H9 (cell line): ENCODE results near the gene FLT3. TPM values are rescaled to one million over a fixed set of nuclear protein-coding genes. Genes with fewer than 3 reads are reported as not detected.
"Not testable (repeated sequence)": the region's sequence is repeated elsewhere in the genome, so short reads cannot be mapped to it uniquely, and the experiment has no call there.

Experiments
- DNase-seq: peaks from one replicate; pipeline ENCODE4 v3.0.0-alpha.2; 2017
- H2AFZ ChIP-seq: one replicate; pipeline ENCODE4 v1.6.1; 2013; ENCODE audit warnings: mild to moderate bottlenecking, low read length, control low read depth, moderate library complexity
- H2AK5ac ChIP-seq: 2 replicates; pipeline ENCODE4 v1.6.1; 2013; ENCODE audit warnings: low read length, control low read depth, mixed read lengths; ENCODE audit not compliant: insufficient read length
- H2BK120ac ChIP-seq: one replicate; pipeline ENCODE4 v1.6.1; 2013; ENCODE audit warnings: low read depth, mild to moderate bottlenecking, low read length, control low read depth, inconsistent platforms; ENCODE audit not compliant: poor library complexity, severe bottlenecking
- H2BK12ac ChIP-seq: 2 replicates; pipeline ENCODE4 v1.6.1; 2013; ENCODE audit warnings: low read length, control low read depth, mixed read lengths, low read depth; ENCODE audit not compliant: insufficient read length
- H2BK15ac ChIP-seq: 2 replicates; pipeline ENCODE4 v1.6.1; 2013; ENCODE audit warnings: low read depth, low read length, control low read depth
- H2BK20ac ChIP-seq: one replicate; pipeline ENCODE4 v1.6.1; 2013; ENCODE audit warnings: low read depth, mild to moderate bottlenecking, low read length, control low read depth, inconsistent platforms; ENCODE audit not compliant: poor library complexity, severe bottlenecking
- H2BK5ac ChIP-seq: 2 replicates; pipeline ENCODE4 v1.6.1; 2013; ENCODE audit warnings: low read length, control low read depth, mixed read lengths; ENCODE audit not compliant: insufficient read length
- H3K14ac ChIP-seq: 2 replicates; pipeline ENCODE4 v1.6.1; 2013; ENCODE audit warnings: low read length, control low read depth; ENCODE audit not compliant: insufficient read depth
- H3K18ac ChIP-seq: 2 replicates; pipeline ENCODE4 v1.6.1; 2013; ENCODE audit warnings: low read depth, mild to moderate bottlenecking, mixed read lengths, low read length, control low read depth; ENCODE audit not compliant: insufficient read length
- H3K23ac ChIP-seq: 2 replicates; pipeline ENCODE4 v1.6.1; 2013; ENCODE audit warnings: low read length, control low read depth, mixed read lengths, low read depth; ENCODE audit not compliant: insufficient read length
- H3K23me2 ChIP-seq: 2 replicates; pipeline ENCODE4 v1.6.1; 2013; ENCODE audit warnings: low read depth, mild to moderate bottlenecking, mixed read lengths, low read length, control low read depth; ENCODE audit not compliant: insufficient read length, poor library complexity, severe bottlenecking
- H3K27ac ChIP-seq: 2 replicates; pipeline ENCODE4 v1.5.1; 2013; ENCODE audit warnings: low read length, control low read depth, mixed read lengths, low read depth; ENCODE audit not compliant: insufficient read length
- H3K27me3 ChIP-seq: 2 replicates; pipeline ENCODE4 v1.6.1; 2013; ENCODE audit warnings: low read length, control low read depth, inconsistent platforms; ENCODE audit not compliant: insufficient read depth
- H3K4ac ChIP-seq: 2 replicates; pipeline ENCODE4 v1.6.1; 2013; ENCODE audit warnings: low read depth, mild to moderate bottlenecking, control low read depth, inconsistent platforms, low read length, moderate library complexity
- H3K4me1 ChIP-seq: 2 replicates; pipeline ENCODE4 v1.6.1; 2013; ENCODE audit warnings: low read length, control low read depth, inconsistent platforms; ENCODE audit not compliant: insufficient read depth
- H3K4me2 ChIP-seq: 2 replicates; pipeline ENCODE4 v1.6.1; 2013; ENCODE audit warnings: low read length, control low read depth, mixed read lengths; ENCODE audit not compliant: insufficient read length, insufficient read depth
- H3K56ac ChIP-seq: 2 replicates; pipeline ENCODE4 v1.6.1; 2013; ENCODE audit warnings: low read depth, mild to moderate bottlenecking, mixed read lengths, low read length, control low read depth; ENCODE audit not compliant: insufficient read length
- H3K79me1 ChIP-seq: 2 replicates; pipeline ENCODE4 v1.6.1; 2013; ENCODE audit warnings: low read depth, mild to moderate bottlenecking, moderate library complexity, low read length, control low read depth, inconsistent platforms; ENCODE audit not compliant: insufficient read depth, poor library complexity, severe bottlenecking
- H3K79me2 ChIP-seq: 2 replicates; pipeline ENCODE4 v1.6.1; 2013; ENCODE audit warnings: low read length, control low read depth, inconsistent platforms; ENCODE audit not compliant: insufficient read depth
- H3K9ac ChIP-seq: 2 replicates; pipeline ENCODE4 v1.6.1; 2013; ENCODE audit warnings: low read length, control low read depth, mixed read lengths; ENCODE audit not compliant: insufficient read length; ENCODE audit errors: extremely low read depth
- H3K9me3 ChIP-seq: one replicate; pipeline ENCODE4 v1.6.1; 2013; ENCODE audit warnings: low read depth, low read length, inconsistent platforms; ENCODE audit not compliant: control insufficient read depth
- H3T11ph ChIP-seq: one replicate; pipeline ENCODE4 v1.6.1; 2013; ENCODE audit warnings: mild to moderate bottlenecking, low read length, control low read depth, inconsistent platforms
- H4K20me1 ChIP-seq: one replicate; pipeline ENCODE4 v1.6.1; 2013; ENCODE audit not compliant: control insufficient read depth, insufficient read length, insufficient read depth
- H4K5ac ChIP-seq: 2 replicates; pipeline ENCODE4 v1.6.1; 2013; ENCODE audit warnings: low read depth, mild to moderate bottlenecking, mixed read lengths, low read length, control low read depth; ENCODE audit not compliant: insufficient read length
- H4K8ac ChIP-seq: replicated peaks from 2 replicates; pipeline ENCODE4 v1.6.1; 2013; ENCODE audit warnings: low read length, control low read depth, mixed read lengths, low read depth; ENCODE audit not compliant: insufficient read length
- H4K91ac ChIP-seq: 2 replicates; pipeline ENCODE4 v1.6.1; 2013; ENCODE audit warnings: low read depth, mild to moderate bottlenecking, moderate library complexity, mixed read lengths, low read length, control low read depth; ENCODE audit not compliant: insufficient read length
- H3K27ac Mint-ChIP-seq, 3 experiments: 2 replicates in 2 of 3; 3 replicates in 1 of 3; pipeline ENCODE4 v1.8.0; 2020 to 2021; ENCODE audit warnings: mixed read lengths in 3 of 3, mild to moderate bottlenecking in 1 of 3, moderate library complexity in 1 of 3
- H3K27me3 Mint-ChIP-seq: 2 replicates; pipeline ENCODE4 v1.8.0; 2021; ENCODE audit warnings: low read depth, mild to moderate bottlenecking, moderate library complexity, mixed read lengths
- H3K36me3 Mint-ChIP-seq, 3 experiments: 2 replicates in 2 of 3; 3 replicates in 1 of 3; pipeline ENCODE4 v1.8.0; 2020 to 2021; ENCODE audit warnings: low read depth in 3 of 3, mixed read lengths in 3 of 3; ENCODE audit not compliant: insufficient read depth in 1 of 3
- H3K4me1 Mint-ChIP-seq, 2 experiments: 2 replicates each; pipeline ENCODE4 v1.8.0; 2020; ENCODE audit warnings: mixed read lengths in 2 of 2
- H3K4me3 Mint-ChIP-seq, 2 experiments: 2 replicates in 1 of 2; 3 replicates in 1 of 2; pipeline ENCODE4 v1.8.0; 2020 to 2021; ENCODE audit warnings: mild to moderate bottlenecking in 2 of 2, mixed read lengths in 2 of 2, moderate library complexity in 1 of 2
- H3K9me3 Mint-ChIP-seq, 2 experiments: 2 replicates in 1 of 2; 3 replicates in 1 of 2; pipeline ENCODE4 v1.8.0; 2020; ENCODE audit warnings: mild to moderate bottlenecking in 2 of 2, mixed read lengths in 2 of 2, moderate library complexity in 1 of 2
- WGBS: extraction: QIAGEN DNeasy Blood & Tissue Kit; methylation state at CpG from one replicate; pipeline ENCODE4 v1.1.7; 2013; ENCODE audit warnings: missing lambda C conversion rate, low lambda C conversion rate, mixed read lengths; ENCODE audit not compliant: insufficient read length; ENCODE audit errors: extremely low coverage; 5-methylcytosine and 5-hydroxymethylcytosine counted together
- total RNA-seq: library from RNA; stranded (reverse); gene quantifications from 2 replicates; pipeline ENCODE4 v1.2.1, GENCODE V29; 2021
- TF ChIP-seq, protein P1 (sequence below): fragments of 200-600 bp; sonication (generic); conservative IDR thresholded peaks from 3 replicates; pipeline ENCODE4 v1.8.0; 2021; ENCODE audit warnings: antibody characterized with exemption, mild to moderate bottlenecking

The FLT3 gene
- total RNA-seq, 1 experiment from 2014 or later = 0.44 TPM

GRCh38 chr13:28010046-28010445 lies 90.3 kb downstream of the FLT3 start:
- Histone ChIP-seq H3K4me2 (no peak overlapping the region), H4K5ac (no peak overlapping the region), H3K4me1 (no peaks in the 10 kb centered on the region), H3K56ac (no peak overlapping the region), H2BK120ac (no peak overlapping the region), H4K8ac (no peak overlapping the region), H3K79me2 (no peaks in the 10 kb centered on the region), H2AFZ (no peak overlapping the region), H3K27ac (no peak overlapping the region), H4K91ac (no peak overlapping the region), H4K20me1 (no peaks in the 10 kb centered on the region), H2BK12ac (no peak overlapping the region), H2BK20ac (no peak overlapping the region), H3K27me3 (no peaks in the 10 kb centered on the region), H2AK5ac (no peak overlapping the region), H3K14ac (no peak overlapping the region), H3T11ph (no peak overlapping the region), H3K18ac (no peak overlapping the region), H3K23ac (no peak overlapping the region), H2BK15ac (no peak overlapping the region), H3K79me1 (no peaks in the 10 kb centered on the region), H3K9ac (no peak overlapping the region), H3K9me3 (no peaks in the 10 kb centered on the region), H2BK5ac (no peak overlapping the region), H3K4ac (no peak overlapping the region), H3K23me2 (no peaks in the 10 kb centered on the region)
- Mint-ChIP-seq H3K27ac (no peak overlapping the region; a peak in 1 of 7 replicates), H3K36me3 (no peaks in the 10 kb centered on the region), H3K27me3 (peaks cover 1% of the 10 kb centered on the region), H3K4me1 (peaks cover 15% of the 10 kb centered on the region in 2 experiments), H3K9me3 (no peaks in the 10 kb centered on the region), H3K4me3 (no peak overlapping the region)
- TF ChIP-seq, protein P1, sequence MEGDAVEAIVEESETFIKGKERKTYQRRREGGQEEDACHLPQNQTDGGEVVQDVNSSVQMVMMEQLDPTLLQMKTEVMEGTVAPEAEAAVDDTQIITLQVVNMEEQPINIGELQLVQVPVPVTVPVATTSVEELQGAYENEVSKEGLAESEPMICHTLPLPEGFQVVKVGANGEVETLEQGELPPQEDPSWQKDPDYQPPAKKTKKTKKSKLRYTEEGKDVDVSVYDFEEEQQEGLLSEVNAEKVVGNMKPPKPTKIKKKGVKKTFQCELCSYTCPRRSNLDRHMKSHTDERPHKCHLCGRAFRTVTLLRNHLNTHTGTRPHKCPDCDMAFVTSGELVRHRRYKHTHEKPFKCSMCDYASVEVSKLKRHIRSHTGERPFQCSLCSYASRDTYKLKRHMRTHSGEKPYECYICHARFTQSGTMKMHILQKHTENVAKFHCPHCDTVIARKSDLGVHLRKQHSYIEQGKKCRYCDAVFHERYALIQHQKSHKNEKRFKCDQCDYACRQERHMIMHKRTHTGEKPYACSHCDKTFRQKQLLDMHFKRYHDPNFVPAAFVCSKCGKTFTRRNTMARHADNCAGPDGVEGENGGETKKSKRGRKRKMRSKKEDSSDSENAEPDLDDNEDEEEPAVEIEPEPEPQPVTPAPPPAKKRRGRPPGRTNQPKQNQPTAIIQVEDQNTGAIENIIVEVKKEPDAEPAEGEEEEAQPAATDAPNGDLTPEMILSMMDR = no peak
- DNase-seq = no peak
- WGBS = no CpG with 5 or more reads among the region's 5 CpGs

- H3K79me1 ChIP-seq, H2BK12ac ChIP-seq, H3K4me3 Mint-ChIP-seq, DNase-seq, H3K14ac ChIP-seq, H4K20me1 ChIP-seq, H3K23me2 ChIP-seq, H4K8ac ChIP-seq, H3K4me1 ChIP-seq, H3K18ac ChIP-seq, H2BK15ac ChIP-seq, H3T11ph ChIP-seq, H4K5ac ChIP-seq, H3K23ac ChIP-seq, H3K27ac ChIP-seq, H4K91ac ChIP-seq, H2AK5ac ChIP-seq, H2BK120ac ChIP-seq, H3K9me3 ChIP-seq, H3K56ac ChIP-seq, H2BK5ac ChIP-seq, H3K9ac ChIP-seq, H3K4ac ChIP-seq, H3K4me1 Mint-ChIP-seq, H3K9me3 Mint-ChIP-seq, H2BK20ac ChIP-seq, H2AFZ ChIP-seq, H3K27ac Mint-ChIP-seq, H3K79me2 ChIP-seq, H3K4me2 ChIP-seq, H3K36me3 Mint-ChIP-seq, H3K27me3 ChIP-seq: not testable (repeated sequence)
- no CpG with 5 or more reads among the region's 13 CpGs for WGBS
- H3K27me3 Mint-ChIP-seq = peaks cover 11% of the 10 kb centered on the region
Measured at GRCh38 chr13:28005016-28005415, 95.4 kb downstream of the FLT3 start.
